ENCODE data around the gene CNTD1.

Gene CNTD1

DNA sequence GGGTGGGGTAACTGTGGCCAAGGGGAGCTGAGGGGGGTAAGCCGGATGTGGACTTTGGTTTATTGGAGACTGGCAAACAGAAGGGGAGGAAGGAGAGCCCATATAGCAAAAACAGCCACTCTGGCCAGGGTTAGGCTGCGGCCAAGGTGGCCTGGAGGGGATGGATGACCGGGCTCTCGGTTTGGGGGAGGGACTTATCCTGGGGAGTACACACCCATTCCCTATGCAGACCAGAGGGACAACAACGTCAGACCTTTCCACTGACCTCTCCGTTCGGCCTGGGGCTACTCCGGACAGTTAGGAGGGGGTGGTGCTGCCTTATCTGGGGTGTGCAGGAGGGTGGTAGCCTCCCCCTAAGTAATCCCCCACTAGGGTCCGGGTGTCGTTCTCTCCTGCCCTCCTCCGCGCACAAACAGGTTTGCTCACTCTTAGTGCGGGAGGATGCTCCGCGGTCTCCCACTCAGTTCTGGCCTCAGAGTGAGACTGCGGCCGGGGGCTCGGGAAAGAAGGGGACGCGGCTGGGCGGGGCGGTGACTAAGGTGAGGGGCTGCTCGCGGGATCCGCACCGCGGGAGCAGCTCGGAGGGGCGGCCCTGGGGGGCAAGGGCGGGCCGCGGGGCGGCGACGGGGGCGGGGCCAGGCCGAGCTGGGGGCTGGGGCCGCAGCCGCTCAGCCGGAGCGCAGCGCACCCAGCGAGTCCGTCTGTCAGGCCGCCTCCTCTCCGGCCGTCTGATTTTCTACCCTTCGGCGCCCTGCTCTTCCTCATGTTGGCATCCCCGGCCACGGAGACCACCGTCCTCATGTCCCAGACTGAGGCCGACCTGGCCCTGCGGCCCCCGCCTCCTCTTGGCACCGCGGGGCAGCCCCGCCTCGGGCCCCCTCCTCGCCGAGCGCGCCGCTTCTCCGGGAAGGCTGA lies 18.5 kb upstream of the CNTD1 start, which contains the start of gene WNK4:
TSS of gene WNK4 (plus strand) at position 675 of the 915 bp plus-strand sequence. CDS start at position 764, 89 bp downstream.
- no peak for DNase-seq

- no peak for DNase-seq
These were observed 17.6 kb upstream of the CNTD1 start for GRCh38 chr17:42780851-42781638.

- no peak for DNase-seq
These were observed 17.0 kb upstream of the CNTD1 start for GRCh38 chr17:42781639-42782165.

DNA sequence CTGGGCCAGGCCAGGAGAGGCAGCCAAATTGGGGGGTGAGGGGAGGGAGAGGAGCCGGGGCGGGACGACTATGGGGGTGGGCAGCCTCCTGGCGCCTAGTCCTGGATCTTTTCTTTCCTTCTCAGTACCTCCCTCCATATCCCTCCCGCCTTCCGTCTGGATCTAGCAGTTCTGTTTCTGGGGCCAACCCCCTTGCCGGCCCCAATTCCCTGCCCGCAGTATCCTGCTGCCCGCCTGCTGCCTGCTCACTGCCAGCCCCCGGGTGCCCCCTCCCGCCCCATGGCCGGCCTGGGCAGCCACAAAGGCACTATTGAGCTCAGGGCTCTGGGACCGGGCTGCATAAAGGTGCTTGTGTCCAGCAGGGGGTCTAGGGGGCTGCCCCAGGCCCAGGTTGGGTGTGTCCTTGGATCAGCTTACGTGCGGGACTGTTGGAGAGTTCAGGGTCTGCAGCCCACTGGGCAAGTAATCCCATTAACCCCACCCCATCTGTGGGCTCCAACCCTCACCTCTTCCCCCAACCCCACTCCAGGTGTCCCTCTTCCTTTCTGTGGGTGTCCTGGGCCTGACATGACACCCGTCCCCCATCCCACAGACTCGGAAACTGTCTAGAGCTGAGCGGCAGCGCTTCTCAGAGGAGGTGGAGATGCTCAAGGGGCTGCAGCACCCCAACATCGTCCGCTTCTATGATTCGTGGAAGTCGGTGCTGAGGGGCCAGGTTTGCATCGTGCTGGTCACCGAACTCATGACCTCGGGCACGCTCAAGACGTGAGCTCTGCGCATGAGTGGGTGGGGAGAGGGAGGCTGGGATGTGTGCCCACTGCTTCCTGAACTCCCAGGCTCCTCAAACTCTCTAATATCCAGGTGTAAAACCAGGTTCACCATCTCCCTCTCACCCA lies 16.2 kb upstream of the CNTD1 start:
- DNase-seq: no peak

- DNase-seq: no peak
These were observed 15.4 kb upstream of the CNTD1 start for GRCh38 chr17:42783062-42783790.

DNA sequence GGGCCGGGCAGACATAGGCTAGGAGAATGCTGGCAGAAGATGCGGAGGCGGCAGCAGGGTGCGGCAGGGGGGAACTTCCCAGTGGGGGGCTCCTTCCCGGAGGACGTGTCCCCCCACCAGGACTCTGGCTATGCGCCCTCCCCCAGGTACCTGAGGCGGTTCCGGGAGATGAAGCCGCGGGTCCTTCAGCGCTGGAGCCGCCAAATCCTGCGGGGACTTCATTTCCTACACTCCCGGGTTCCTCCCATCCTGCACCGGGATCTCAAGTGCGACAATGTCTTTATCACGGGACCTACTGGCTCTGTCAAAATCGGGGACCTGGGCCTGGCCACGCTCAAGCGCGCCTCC lies 14.9 kb upstream of the CNTD1 start:
- DNase-seq: no peak

DNA sequence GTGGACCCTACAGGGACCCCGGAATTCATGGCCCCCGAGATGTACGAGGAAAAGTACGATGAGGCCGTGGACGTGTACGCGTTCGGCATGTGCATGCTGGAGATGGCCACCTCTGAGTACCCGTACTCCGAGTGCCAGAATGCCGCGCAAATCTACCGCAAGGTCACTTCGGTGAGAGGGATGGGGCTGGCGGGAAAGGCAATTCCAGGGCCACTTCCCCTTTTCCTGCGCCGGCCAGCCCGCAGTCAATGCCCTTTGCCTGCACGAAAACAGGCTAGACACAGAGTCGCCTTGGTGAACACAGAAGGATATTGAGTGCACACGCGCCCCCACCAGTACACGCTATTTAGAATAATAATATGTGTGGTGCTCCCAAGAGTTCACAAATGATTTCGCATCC lies 14.3 kb upstream of the CNTD1 start:
- DNase-seq: no peak

- DNase-seq: no peak
These were observed 13.7 kb upstream of the CNTD1 start for GRCh38 chr17:42784811-42785592.

- no peak for DNase-seq
These were observed 11.4 kb upstream of the CNTD1 start for GRCh38 chr17:42787266-42787665.

GRCh38 chr17:42791948-42792347 lies 6.7 kb upstream of the CNTD1 start:
- DNase-seq: no peak

DNA sequence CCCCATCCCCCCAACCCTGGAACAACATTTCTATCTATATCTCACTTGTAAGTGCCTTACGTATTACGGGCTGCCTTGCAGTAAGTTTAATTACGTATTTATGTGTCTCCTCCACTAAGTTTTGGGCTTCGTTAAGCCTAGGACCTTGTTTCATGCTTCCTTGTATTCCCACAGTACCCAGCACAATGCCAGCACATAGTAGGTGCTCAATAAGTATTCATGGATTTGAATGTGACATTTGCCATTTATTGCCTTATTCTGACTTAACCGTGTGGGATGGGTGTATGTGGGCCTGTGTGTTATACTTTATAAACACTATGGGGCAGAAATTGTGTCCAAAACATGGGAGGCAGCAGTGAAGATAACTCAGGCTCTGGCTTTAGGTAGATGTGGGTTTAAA lies 6.1 kb upstream of the CNTD1 start:
- DNase-seq: no peak

DNA sequence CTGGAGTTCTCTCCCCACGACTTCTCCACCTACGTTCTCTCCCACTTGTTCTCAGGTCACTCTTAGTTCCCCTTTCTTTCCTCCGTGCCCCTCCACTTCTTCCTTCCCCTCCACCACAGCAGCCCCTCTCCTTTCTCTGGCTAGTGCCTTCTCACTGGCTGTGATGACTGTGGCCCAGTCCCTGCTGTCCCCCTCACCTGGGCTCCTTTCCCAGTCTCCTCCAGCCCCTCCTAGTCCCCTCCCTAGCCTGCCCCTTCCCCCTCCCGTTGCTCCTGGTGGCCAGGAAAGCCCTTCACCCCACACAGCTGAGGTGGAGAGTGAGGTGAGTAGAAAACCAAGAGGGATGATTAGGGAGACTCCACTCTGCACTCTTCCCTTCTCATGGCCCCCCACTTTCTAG lies 3.6 kb upstream of the CNTD1 start:
- DNase-seq: no peak

DNA sequence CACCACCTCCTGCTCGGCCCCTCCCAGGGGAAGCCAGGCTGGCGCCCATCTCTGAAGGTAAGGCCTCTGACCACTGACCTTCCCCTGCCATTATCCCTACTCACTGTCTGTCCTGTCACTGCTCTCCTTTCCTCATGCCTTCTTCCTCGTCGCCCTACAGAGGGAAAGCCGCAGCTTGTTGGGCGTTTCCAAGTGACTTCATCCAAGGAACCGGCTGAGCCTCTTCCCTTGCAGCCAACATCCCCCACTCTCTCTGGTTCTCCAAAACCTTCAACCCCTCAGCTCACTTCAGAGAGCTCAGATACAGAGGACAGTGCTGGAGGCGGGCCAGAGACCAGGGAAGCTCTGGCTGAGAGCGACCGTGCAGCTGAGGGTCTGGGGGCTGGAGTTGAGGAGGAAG lies 3.2 kb upstream of the CNTD1 start:
- DNase-seq: no peak

GRCh38 chr17:42796066-42796758 lies 2.4 kb upstream of the CNTD1 start:
- no peak for DNase-seq

DNA sequence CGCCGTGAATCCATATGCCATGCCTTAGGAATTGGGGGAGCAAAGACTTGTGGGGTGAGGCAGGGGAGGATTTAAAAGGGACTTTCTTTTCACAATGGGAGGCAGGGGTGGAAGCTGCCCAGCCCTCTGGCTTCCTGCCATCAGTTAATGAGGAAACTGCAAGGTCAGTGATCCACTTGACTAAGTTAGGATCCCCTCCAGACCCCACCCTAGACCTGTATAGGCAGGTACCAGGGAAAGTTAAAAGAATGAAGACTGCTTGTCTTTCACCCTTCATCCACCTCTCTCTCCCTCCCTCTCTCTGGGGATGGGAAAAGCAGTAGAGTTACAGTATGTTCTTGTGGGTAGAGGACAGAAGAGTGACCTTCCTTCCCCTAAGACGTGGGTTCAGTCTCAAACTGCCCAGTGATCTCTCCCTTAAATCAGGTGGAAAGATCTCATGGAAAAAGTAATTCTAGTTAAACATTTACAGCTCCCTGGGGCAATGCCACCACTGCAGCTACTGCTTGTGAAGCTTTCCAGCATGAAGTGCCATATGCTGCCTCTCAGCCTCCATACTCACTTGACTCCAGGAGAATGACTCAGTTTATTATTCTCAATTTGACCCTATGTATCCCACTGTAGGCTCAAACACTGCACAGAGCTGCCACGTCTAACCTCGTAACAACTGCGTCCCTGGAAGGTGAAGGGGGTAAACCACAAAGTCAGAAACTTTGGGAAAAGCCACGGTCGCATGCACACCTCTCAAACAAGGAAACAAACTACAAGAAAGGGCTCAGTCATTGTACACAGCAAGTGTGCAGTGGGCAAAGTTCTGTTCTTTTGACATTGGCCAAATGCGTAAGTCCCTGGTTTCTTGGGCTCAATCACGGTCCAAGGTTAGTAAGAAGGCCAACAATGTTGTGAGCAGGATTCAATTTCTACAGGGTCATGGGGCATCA lies 1.3 kb upstream of the CNTD1 start:
- no peak for DNase-seq

- no peak for DNase-seq
These were observed 664 bp upstream of the CNTD1 start for GRCh38 chr17:42798011-42798382.

- no peak for DNase-seq
These were observed 4.6 kb downstream of the CNTD1 start for GRCh38 chr17:42803074-42803883.

- no peak for DNase-seq
These were observed 6.3 kb downstream of the CNTD1 start for GRCh38 chr17:42804918-42805367.

Measured in NCI-H2107 (cell line).